ENCODE data around the gene TMEM151B.

TMEM151B gene

DNA sequence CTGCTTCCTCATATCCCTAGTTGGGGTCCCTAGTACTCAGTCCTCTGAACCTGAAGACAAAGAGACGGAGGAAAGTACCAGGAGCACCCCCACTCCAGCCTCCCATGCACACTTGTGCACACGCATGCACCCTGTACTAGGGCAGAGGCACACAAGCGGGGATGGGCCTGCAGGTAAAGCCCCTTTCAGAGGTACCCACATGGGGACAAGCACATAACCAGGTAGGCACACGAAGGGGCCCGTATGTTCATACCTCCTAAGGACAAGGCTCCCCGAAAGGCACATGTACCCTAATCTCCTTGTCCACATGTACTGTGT, 1.1 kb downstream of the TMEM151B start:
- H3F3A ChIP-seq (ENCODE audit: low read depth) = no peaks in the 10 kb centered on the region
- no peak overlapping the region for H3K4me3 ChIP-seq (ENCODE audit: low read length, poor library complexity, severe bottlenecking)
- no peaks in the 10 kb centered on the region for H3K9me3 ChIP-seq (ENCODE audit: insufficient read depth, low read depth, low read length)
- no peaks in the 10 kb centered on the region for H3K9me2 ChIP-seq (replicated peaks; ENCODE audit: low read depth, low read length)
- no peaks in the 10 kb centered on the region for H3K36me3 ChIP-seq (ENCODE audit: insufficient read depth, low read length)
- no peaks in the 10 kb centered on the region for H4K20me1 ChIP-seq (ENCODE audit: insufficient read depth, low read length, poor library complexity, severe bottlenecking)
- TF ChIP-seq CTCF (conservative IDR thresholded peaks at IDR 0.05; ENCODE audit: low read length) (no peak), EZH2phosphoT487 (IDR thresholded peaks at IDR 0.05; ENCODE audit: borderline replicate concordance) (no peak)
- no peak overlapping the region for H3K9ac ChIP-seq (ENCODE audit: low read depth, low read length, poor library complexity, severe bottlenecking)
- H3K4me1 ChIP-seq (ENCODE audit: insufficient read depth, low read length, poor library complexity, severe bottlenecking) = peaks cover 12% of the 10 kb centered on the region
- H3K27me3 ChIP-seq (ENCODE audit: insufficient read depth, low read length, poor library complexity, severe bottlenecking) = no peaks in the 10 kb centered on the region
- no peak overlapping the region for H2AFZ ChIP-seq (ENCODE audit: low read length)
- H3K4me2 ChIP-seq (ENCODE audit: low read depth, low read length, poor library complexity, severe bottlenecking) = peak overlapping the region; percentile 48
- H3K79me2 ChIP-seq (ENCODE audit: insufficient read depth, low read length) = no peaks in the 10 kb centered on the region

DNA sequence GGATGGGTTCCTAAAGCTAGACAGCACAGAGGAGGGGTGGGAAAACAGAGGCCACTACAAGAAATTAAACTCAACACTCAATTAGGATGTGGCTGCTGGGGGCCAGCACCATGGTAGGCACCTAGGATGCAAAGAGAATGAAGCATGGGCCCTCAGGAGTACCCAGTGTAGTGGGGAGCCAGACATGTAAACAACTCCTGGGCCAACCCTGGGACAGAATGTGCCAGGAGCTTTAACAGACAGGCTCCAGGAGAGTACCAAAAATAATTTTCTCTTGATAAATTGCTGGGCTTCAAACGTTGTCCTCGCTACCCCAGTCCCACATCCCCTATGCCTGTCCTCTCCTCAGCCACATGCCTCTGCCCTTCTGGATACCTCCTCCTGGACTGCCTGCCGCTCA, 1.7 kb downstream of the TMEM151B start:
- no peaks in the 10 kb centered on the region for H3K79me2 ChIP-seq (ENCODE audit: insufficient read depth, low read length)
- H3K27me3 ChIP-seq (ENCODE audit: insufficient read depth, low read length, poor library complexity, severe bottlenecking) = no peaks in the 10 kb centered on the region
- H3K9ac ChIP-seq (ENCODE audit: low read depth, low read length, poor library complexity, severe bottlenecking) = no peak overlapping the region

GRCh38 chr6:44272529-44272928, 2.3 kb downstream of the TMEM151B start:
- no peaks in the 10 kb centered on the region for H3K79me2 ChIP-seq (ENCODE audit: insufficient read depth, low read length)
- H3F3A ChIP-seq (ENCODE audit: low read depth) = no peaks in the 10 kb centered on the region
- H3K4me3 ChIP-seq (ENCODE audit: low read length, poor library complexity, severe bottlenecking) = no peak overlapping the region
- H3K4me1 ChIP-seq (ENCODE audit: insufficient read depth, low read length, poor library complexity, severe bottlenecking) = peaks cover 12% of the 10 kb centered on the region
- no peaks in the 10 kb centered on the region for H3K36me3 ChIP-seq (ENCODE audit: insufficient read depth, low read length)
- no peaks in the 10 kb centered on the region for H3K27me3 ChIP-seq (ENCODE audit: insufficient read depth, low read length, poor library complexity, severe bottlenecking)
- no peak overlapping the region for H2AFZ ChIP-seq (ENCODE audit: low read length)
- TF ChIP-seq EZH2phosphoT487 (IDR thresholded peaks at IDR 0.05; ENCODE audit: borderline replicate concordance) (no peak), CTCF (conservative IDR thresholded peaks at IDR 0.05; ENCODE audit: low read length) (no peak)
- no peaks in the 10 kb centered on the region for H3K9me3 ChIP-seq (ENCODE audit: insufficient read depth, low read depth, low read length)
- no peaks in the 10 kb centered on the region for H3K9me2 ChIP-seq (replicated peaks; ENCODE audit: low read depth, low read length)
- H3K4me2 ChIP-seq (ENCODE audit: low read depth, low read length, poor library complexity, severe bottlenecking) = no peak overlapping the region
- no peaks in the 10 kb centered on the region for H4K20me1 ChIP-seq (ENCODE audit: insufficient read depth, low read length, poor library complexity, severe bottlenecking)
- H3K9ac ChIP-seq (ENCODE audit: low read depth, low read length, poor library complexity, severe bottlenecking) = no peak overlapping the region

More for the DNA sequence above, 1.7 kb downstream of the TMEM151B start:
- Histone ChIP-seq H2AFZ (ENCODE audit: low read length) (no peak overlapping the region), H3K9me3 (ENCODE audit: insufficient read depth, low read depth, low read length) (no peaks in the 10 kb centered on the region), H3K4me2 (ENCODE audit: low read depth, low read length, poor library complexity, severe bottlenecking) (no peak overlapping the region), H3F3A (ENCODE audit: low read depth) (no peaks in the 10 kb centered on the region), H3K9me2 (replicated peaks; ENCODE audit: low read depth, low read length) (no peaks in the 10 kb centered on the region), H3K4me3 (ENCODE audit: low read length, poor library complexity, severe bottlenecking) (no peak overlapping the region), H3K36me3 (ENCODE audit: insufficient read depth, low read length) (no peaks in the 10 kb centered on the region), H3K4me1 (ENCODE audit: insufficient read depth, low read length, poor library complexity, severe bottlenecking) (peaks cover 12% of the 10 kb centered on the region), H4K20me1 (ENCODE audit: insufficient read depth, low read length, poor library complexity, severe bottlenecking) (no peaks in the 10 kb centered on the region)
- TF ChIP-seq CTCF (conservative IDR thresholded peaks at IDR 0.05; ENCODE audit: low read length) (no peak), EZH2phosphoT487 (IDR thresholded peaks at IDR 0.05; ENCODE audit: borderline replicate concordance) (no peak)

Measured in Loucy (cell line).